RPMI8226 (cell line): Measurements from ENCODE around the gene AP1M2.
"Not testable (repeated sequence)": the region's sequence is repeated elsewhere in the genome, so short reads cannot be mapped to it uniquely, and the experiment has no call there.

Source experiments
- DNase-seq: peaks from one replicate; pipeline ENCODE4 v3.0.0-alpha.2; 2015

Gene AP1M2

DNA sequence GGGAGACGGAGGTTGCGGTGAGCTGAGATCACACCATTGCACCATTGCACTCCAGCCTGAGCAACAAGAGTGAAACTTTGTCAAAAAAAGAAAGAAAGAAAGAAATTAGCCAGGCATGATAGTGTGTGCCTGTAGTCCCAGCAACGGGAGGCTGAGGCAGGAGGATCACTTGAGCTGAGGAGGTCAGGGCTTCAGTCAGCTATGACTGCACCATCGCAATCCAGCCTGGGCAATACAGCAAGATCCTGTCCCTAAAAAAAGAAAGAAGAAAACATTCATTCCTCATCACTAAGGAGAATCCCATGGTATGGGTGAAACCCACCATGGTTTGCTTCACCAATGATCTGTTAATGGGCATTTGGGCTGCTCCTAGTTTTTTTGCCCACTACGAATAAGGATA, 13.0 kb upstream of the AP1M2 start:
- DNase-seq = no peak

DNA sequence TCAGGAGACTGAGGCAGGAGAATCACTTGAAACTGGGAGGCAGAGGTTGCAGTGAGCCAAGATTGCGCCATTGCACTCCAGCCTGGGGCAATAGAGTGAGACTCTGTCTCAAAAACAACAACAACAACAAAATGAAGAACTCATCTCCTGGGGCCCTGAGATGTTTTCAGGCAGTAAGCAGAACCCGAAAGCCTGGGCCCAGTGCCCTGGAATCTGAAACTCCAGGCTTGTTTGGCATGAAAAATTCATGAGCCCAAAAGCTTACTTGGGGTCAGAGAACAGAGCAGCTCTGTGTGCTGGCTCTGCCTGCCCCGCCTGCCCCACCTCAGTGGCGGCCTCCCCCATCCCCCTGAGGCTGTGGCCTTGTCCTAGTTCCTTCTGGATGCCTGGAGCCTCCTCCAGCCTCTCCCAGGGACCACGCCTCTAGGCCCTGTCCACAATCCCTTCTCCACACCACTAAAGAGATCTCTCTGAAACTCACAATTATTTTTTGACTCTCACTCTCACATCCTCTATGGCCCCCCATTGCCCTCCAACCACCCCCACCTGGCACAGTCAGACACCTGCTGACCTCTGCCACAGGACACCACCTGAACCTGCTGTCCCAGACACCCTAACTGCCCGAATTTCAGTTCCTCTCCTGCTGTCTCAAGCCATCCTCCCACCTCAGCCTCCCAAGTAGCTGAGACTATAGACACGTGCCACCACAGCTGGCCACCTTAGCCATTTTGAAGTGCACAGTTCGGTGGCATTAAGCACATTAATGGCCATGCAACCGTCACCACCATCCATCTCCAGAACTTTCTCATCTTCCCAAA, 6.9 kb upstream of the AP1M2 start:
- peak; percentile 94 for DNase-seq

DNA sequence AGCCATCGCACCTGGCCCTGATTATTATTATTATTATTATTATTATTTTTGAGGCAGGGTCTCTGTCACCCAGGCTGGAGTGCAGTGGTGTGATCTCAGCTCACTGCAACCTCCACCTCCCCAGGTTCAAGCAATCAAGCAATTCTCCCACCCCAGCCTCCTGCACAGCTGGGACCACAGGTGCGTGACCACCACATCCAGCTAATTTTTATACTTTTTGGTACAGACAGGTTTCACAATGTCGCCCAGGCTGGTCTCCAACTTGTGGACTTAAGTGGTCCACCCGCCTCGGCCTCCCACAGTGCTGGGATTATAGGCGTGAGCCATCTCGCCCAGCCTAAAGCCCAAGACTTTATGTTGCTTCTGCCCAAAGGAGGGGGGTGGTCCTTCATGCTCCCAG, 6.0 kb upstream of the AP1M2 start:
- DNase-seq = peak; percentile 58

- no peak for DNase-seq
Observed at GRCh38 chr19:10587839-10588150, 683 bp upstream of the AP1M2 start.

GRCh38 chr19:10586396-10586795, 716 bp downstream of the AP1M2 start:
- no peak for DNase-seq

DNA sequence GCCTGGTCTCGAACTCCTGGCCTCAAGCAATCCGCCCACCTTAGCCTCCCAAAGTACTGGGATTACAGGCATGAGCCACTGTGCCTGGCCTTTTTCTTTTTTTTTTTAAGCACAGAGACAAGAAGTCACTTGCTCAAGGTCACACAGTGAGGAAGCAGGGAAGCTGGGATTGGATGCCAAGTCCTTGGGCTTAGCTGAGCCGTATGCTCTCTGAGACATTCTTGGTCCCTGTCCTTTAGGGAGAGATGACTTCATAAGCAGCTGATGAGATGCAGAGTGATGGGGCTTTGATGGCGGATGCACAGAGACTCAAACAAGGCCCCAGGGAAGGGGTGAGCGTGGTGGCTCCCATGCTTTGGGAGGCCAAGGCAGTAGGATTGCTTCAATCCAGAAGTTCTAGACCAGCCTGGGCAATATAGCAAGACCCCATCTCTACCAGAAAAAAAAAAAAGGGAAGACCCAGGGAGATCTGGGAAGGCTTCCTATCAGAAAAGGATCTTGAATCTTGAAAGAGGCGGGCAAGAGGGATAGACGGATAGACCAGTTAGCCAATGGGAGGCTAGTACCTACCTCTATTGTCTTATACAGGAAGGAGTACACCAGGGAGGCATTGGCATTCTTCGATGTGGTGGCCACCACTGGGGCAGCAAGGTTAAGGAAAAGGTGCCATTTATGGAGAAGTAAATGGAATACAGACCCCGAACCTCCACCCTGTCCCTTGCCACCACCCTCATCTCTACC, 3.9 kb downstream of the AP1M2 start:
- no peak for DNase-seq

GRCh38 chr19:10582091-10582490, 5.0 kb downstream of the AP1M2 start:
- no peak for DNase-seq

DNA sequence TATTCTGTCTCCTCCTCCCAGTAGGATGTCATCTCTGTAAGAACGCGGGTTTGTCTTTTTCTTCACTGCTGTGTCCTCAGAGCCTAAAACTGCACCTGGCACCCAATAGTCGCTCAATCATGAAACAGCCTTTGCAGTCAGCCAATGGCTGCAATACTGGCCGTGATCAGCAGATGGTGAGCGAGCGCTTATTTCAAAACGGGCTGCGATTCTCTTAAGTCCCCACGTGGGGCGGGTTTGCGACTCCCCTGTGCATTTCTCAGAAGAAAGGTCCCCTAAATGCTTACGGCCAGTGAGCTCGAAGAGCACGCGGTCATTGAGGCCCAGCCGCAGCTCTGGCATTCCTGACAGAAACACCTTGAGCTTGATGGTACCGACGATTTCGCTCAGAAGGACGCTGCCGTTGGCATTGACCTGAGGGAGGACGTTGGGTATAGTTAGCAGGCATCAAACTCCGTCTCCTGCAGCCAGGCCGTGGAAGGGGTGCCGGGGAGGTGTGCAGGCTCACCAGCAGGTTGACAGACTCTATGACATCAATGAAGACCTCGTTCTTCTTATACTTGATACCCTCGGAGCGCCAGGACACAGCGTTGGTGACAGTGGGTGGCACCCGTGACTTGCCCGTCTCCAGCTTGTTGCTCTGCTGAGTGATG, 6.0 kb downstream of the AP1M2 start:
- peak; percentile 96 for DNase-seq

DNA sequence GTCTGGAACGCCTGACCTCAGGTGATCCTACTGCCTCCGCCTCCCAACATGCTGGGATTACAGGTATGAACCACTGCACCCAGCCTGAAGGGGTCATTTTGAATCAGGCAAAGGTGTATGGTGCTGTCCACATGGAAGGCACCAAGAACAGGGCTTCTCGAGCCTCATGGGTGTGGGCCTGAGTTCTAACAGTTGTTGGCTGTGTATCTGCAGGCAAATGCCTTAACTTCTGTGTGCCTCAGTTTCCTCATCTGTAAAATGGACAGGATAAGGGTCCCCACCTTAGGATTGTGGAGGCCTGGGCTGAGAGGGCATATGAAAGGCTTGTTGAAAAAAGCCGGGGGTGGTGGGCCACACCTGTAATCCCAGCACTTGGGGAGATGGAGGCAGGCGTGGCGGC, 9.2 kb downstream of the AP1M2 start:
- no peak for DNase-seq

DNA sequence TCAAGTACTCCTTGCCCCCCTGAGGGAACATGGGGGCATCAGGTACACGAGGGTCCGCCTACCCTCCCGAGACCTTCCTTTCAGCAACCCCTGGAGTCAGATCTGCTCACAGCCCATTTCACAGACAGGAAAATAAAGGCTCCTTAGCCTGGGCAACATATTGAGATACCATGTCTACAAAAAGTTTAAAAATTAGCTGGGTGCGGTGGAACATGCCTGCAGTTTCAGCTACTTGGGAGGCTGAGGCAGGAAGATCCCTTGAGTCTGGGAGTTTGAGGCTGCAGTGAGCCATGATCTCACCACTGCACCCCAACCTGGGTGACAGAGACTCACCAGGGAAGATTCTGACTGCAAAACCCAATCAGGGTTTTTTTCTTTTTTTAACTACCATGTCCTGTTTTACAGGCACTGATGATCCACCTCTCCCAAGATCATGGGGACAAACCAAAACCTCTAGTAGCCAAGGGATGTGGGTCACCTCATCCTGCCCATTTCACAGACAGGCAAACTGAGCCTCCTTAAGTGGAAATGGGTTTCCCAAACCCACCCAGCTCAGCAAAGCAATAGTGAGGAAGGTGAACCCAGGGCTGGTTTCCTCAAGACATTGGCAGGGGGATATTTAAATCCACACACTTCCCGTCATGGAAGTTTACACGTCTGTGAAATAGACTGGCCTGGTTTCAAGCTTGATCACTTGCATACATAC, 11.9 kb downstream of the AP1M2 start:
- DNase-seq = no peak

DNA sequence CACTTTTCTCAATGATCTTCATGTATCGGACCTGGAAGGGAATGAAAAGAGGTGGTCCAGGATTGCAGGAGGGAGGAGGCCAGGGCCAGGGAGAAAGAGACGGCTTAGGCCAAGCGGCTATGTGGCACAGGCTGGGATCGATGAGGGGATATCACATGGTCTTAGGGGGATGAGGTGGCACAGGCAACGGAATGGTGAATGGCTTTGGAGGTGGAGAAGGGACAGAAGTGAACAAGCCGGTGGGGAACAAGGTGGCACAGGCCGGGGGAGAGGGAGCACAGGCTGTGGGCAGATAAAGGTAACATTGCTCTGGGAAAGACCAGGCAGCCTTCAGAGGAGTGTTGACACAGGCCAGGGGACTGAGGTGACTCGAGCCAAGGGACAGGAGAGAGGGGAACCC, 12.7 kb downstream of the AP1M2 start:
- DNase-seq = no peak

DNA sequence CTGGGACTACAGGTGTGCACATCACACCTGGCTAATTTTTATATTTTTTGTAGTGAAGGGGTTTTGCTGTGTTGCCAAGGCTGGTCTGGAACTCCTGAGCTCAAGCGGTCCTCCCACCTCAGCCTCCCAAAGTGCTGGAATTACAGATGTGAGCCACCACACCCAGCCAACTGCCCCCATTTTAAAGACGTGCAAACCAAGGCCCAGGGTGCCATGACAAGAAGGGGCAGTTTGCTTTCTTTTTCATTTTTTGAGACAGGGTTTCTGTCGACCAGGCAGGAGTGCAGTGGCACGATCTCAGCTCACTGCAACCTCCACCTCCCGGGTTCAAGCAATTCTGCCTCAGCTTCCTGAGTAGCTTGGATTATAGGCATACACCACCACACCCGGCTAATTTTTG, 13.3 kb downstream of the AP1M2 start:
- not testable (repeated sequence) for DNase-seq

DNA sequence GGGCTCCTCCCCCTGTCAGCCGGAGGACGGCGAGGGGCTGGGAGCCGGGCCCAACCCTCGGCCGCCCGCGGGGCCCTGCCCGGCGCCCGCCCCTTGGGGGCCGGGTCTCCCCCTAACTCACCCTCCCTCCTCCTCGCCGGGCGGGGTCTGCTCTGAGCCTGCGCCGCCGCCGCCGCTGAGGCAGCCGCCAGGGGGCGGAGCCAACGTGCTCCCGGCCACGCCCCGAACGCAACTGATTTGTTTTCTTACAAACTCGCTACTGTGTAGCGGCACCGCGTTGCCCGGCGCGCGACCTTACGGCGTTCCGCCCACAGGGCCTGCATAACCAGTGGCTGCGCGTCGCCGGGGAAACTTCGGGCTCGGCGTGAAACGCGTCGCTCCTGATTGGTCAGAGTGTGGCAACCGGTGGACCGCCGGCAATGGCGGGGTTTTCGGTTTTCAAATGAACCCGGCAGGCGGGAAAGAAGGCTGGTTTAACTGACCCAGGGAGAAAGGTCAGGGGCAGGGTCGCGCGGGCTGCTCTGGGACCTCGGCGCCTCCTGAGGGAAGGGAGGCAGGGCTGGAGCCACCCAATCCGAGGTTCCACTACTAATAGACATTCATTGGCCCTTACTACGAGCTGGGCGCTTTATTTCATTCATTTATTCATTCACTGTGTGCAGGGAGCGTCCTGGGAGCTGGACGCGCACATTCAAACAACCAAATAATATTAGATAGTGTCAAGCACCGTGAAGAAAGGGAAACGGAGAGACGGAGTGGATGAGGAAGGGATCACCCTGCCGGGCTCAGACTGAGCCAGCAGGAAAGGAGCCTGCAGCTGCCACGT, 18.1 kb downstream of the AP1M2 start, which contains the start of gene CDKN2D:
Gene CDKN2D (minus strand): TSS at position 154 of the 826 bp plus-strand sequence. CDS start 326 bp downstream, outside the sequence.
- DNase-seq = peak; percentile 100

GRCh38 chr19:10568062-10568825, 18.9 kb downstream of the AP1M2 start:
- DNase-seq = peak; percentile 66

DNA sequence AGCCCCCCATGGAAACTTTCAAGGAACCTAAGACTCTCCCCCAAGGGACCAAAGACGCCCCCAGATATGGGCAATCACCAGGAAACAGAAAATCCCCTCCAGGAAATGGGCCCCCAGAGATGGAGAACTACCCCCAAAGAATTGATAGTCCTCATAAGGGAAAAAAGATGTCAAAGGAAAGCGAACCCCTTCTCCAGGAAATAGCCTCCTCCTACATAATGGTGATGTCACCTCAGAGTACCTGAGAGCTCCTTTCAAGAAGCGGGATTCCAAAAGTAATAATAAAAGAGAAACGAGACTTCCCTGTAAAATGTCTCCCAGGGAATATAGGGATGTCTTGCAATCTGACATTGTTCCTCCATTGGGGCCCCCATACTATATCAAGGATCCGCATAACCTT, 19.5 kb downstream of the AP1M2 start:
- no peak for DNase-seq

DNA sequence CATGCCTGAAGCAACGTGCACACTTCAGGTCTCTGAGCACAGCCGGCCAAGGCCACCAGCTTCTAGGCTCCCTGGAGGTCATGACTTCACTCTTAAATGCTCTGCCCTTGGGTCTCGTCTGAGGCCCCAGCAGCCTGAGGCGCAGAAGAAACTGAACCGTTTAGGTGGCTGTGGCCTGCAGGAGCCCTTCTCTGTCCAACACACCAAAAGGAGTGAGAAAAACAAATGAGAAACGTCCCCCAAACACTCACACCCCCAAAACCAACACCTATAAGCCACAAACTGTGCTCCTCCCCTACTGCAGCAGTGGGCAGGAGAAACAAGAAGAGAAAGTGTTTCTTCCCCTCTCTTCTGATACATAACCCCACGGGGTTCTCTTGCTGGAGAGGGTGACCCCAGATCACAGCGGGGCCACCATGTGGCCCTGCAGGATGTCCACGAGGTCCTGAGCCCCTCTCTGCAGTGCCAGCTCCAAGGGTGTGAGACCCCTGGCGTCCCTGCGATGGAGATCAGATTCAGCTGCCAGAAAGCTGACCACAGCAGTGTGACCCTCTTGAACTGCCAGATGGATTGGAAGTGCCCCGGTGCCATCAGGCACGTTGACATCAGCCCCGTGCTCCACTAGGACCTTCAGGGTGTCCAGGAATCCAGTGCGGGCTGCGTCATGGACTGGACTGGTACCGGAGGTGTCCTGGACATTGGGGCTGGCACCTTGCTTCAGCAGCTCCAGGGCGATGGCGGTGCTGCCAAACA, 20.3 kb downstream of the AP1M2 start:
- peak; percentile 60 for DNase-seq

GRCh38 chr19:10566408-10566657, 20.8 kb downstream of the AP1M2 start:
- no peak for DNase-seq

GRCh38 chr19:10565567-10566407, 21.3 kb downstream of the AP1M2 start, which contains the start of gene KRI1:
Gene KRI1 (minus strand): TSS chr19:10566010. CDS start chr19:10565999, 11 bp downstream.
- peak; percentile 99 for DNase-seq

DNA sequence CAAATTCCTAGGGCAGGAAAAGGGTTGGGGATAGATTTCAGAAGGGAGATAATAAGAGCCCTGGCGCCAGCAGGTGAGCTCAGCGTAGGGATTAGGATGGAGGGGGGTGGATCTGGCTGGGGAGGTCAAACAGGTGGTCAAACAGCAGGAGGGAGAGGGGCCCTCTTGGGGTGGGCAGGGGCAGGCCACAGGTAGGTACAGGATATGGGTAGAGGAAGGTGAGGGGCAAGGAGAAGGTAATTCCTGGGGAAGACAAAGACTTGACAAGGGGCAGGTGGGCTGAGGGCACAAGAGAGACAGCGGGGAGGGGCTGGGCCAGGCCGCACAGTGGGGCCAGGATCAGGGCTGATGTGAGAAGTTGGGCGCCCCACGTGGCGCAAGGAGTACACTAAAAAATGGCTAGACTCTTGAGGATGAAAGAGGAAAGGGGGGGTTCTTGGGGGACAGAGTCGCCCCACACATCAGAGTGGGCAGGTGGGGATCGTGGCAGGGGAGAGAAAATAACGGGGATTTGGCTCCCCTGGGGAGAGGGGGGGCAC, 22.0 kb downstream of the AP1M2 start:
- peak; percentile 80 for DNase-seq

DNA sequence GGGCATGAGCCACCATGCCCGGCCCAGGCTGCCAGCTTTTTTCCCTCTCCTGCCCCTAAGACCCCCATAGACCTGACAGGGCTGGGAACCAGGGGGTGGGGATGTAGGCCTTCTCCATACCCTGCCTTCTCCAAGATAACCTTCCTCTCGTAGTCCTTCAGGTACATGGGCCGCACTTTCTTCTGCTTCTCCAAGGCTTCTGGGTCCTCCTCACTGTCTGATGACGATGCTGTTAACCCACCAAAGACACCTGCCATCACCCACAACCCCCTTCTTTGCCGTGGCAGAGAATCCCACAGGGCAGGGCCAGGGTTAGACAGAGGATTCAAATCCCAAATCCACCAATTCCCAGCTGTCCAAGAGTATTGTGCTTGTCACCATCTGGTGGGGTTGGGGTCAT, 24.5 kb downstream of the AP1M2 start:
- no peak for DNase-seq
